ENCODE results near the gene ADRA2C.

- TF ChIP-seq CTCF (IDR thresholded peaks at IDR 0.05; ENCODE audit: low read length): no peak
- TF ChIP-seq EZH2 (IDR thresholded peaks at IDR 0.05; ENCODE audit: borderline replicate concordance, low read length): no peak
These were observed 41.8 kb downstream of the ADRA2C start for GRCh38 chr4:3807822-3808496.

Measured in OCI-LY1 (cell line).